ENCODE data around the gene DPM2.

DNA sequence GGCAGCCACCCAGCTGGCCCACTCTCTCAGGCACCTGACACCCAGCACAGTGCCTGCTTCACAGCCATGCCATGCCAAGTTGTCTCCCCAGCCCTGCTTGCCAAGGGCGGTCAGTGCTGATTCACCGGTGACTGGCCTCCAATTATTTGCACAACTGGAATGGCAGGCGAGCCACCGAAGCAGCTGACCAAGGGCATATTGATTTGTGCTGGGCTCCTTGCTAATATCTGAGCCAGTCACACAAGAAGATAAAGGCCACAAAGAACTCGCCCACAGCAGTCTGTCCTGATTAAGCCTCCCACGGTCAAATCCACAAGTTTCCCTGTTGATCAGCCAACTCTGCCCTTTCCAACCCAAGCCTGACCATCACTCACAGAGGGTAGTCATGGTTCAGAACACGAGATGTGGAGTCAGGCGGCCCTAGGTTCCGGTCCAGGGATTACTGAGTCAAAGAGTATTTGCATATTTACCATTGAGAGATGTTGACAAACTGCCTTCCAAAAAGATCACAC is 49.5 kb upstream of the DPM2 start:
- TF ChIP-seq EZH2 (IDR thresholded peaks at IDR 0.05; ENCODE audit: insufficient read depth, poor library complexity, severe bottlenecking) (no peak), EZH2phosphoT487 (IDR thresholded peaks at IDR 0.05; ENCODE audit: insufficient read depth, low read depth) (no peak)
